Anterior cingulate cortex (tissue), 58 donors: ENCODE data around the gene SNORC.

Experiments
- DNase-seq, 58 donors: peaks; one replicate each; lab custom pipeline; 2025; lab: John Stamatoyannopoulos, UW

The SNORC gene

GRCh38 chr2:232920055-232920454 lies 50.0 kb downstream of the SNORC start:
- DNase-seq = no peak

GRCh38 chr2:232920760-232921159 lies 50.7 kb downstream of the SNORC start:
- no peak for DNase-seq

- no peak for DNase-seq
These were observed 54.4 kb downstream of the SNORC start for GRCh38 chr2:232924433-232924832.

GRCh38 chr2:232925153-232925820 lies 55.2 kb downstream of the SNORC start:
- DNase-seq = no peak

- DNase-seq = peak in 1 of 58 donors; percentile 33
These were observed 55.7 kb downstream of the SNORC start for GRCh38 chr2:232925821-232926156.

GRCh38 chr2:232926431-232926939 lies 56.4 kb downstream of the SNORC start:
- DNase-seq = peak in 6 of 58 donors; percentile 5 to 35 (median 20)

DNA sequence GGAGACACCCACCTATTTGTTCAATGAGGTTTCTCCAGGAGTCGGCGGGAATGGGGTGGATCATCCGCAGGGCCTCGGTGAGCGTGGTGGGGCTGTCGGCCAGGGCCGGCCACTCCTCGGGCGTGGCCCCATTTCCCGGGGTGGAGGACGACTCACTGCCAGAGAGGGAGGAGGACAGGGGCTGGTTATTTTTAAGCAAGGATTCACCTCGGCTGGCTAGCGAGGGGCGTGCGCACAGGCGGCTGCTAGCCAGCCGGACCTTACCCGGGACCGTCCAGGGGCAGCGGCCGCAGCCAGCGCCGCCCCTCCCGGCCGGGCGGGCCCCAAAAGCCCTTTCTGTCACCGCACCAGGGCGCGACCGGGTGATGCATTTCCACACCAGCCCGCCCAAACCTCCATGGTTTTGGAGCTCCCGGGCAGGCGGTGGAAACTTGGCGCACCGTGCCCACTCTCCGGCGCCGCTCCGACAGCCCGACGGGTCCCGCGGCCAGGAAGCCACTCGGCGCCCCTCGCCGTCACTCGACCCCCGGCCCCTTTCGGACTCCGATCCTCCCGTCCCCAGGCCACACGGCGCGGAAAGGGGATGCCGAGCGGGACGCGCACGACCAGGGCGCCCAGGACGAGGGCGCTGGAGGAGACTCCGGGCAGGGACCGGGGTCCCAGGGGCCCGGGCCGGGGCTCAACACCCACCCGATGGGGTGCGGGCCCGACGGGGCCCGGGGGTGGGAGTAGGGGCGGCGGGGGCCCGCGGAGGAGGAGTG lies 57.1 kb downstream of the SNORC start:
- DNase-seq = peak in 1 of 58 donors; percentile 6

DNA sequence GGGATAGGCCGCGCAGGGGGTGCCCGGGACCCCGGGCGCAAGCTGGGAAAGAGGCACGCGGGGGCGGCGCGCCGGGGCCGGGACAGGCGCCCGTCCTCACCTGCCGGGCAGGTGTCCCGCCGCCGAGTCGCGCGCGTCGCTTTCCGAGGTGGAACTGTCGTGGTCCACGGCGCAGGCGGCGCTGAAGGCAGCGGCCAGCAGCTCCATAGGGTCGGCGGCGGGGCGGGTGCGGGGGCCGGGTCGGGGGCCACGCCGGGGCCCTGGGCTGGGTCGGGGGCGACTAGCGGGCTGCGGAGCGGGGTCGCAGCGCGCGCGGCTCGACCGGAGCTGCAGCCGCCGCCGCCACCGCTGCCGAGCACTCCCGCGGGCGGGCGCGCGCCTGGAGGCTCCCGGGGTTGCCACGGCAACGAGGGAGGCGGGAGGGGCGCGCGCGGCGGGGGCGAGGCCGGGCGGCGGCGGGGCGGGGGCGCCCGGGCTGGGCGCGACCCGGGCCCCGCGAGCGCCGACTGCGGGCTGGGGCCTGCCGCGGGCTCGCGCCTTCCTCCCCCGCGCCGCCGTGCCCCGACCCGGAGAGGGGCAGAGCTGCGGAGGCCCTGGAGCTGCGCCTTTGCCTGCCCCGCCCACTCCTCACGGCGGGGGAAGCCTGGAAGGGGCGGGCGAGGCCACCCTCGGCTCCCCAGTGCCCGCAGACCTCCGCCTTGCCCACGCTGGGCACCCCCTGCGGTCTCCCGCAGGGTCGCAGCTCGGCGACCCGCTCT lies 57.9 kb downstream of the SNORC start:
- DNase-seq = peak in 13 of 58 donors; percentile 18 to 59 (median 29)
